ENCODE data around the gene ZNF80. TPM values are rescaled to one million over a fixed set of nuclear protein-coding genes. Genes with fewer than 3 reads are reported as not detected.

ZNF80 gene
- total and polyA plus RNA-seq, 2 of the 8 experiments (the other 6 are each of a cell fraction or from before 2014, with no cell fraction given): not detected

- TF ChIP-seq, protein P1, sequence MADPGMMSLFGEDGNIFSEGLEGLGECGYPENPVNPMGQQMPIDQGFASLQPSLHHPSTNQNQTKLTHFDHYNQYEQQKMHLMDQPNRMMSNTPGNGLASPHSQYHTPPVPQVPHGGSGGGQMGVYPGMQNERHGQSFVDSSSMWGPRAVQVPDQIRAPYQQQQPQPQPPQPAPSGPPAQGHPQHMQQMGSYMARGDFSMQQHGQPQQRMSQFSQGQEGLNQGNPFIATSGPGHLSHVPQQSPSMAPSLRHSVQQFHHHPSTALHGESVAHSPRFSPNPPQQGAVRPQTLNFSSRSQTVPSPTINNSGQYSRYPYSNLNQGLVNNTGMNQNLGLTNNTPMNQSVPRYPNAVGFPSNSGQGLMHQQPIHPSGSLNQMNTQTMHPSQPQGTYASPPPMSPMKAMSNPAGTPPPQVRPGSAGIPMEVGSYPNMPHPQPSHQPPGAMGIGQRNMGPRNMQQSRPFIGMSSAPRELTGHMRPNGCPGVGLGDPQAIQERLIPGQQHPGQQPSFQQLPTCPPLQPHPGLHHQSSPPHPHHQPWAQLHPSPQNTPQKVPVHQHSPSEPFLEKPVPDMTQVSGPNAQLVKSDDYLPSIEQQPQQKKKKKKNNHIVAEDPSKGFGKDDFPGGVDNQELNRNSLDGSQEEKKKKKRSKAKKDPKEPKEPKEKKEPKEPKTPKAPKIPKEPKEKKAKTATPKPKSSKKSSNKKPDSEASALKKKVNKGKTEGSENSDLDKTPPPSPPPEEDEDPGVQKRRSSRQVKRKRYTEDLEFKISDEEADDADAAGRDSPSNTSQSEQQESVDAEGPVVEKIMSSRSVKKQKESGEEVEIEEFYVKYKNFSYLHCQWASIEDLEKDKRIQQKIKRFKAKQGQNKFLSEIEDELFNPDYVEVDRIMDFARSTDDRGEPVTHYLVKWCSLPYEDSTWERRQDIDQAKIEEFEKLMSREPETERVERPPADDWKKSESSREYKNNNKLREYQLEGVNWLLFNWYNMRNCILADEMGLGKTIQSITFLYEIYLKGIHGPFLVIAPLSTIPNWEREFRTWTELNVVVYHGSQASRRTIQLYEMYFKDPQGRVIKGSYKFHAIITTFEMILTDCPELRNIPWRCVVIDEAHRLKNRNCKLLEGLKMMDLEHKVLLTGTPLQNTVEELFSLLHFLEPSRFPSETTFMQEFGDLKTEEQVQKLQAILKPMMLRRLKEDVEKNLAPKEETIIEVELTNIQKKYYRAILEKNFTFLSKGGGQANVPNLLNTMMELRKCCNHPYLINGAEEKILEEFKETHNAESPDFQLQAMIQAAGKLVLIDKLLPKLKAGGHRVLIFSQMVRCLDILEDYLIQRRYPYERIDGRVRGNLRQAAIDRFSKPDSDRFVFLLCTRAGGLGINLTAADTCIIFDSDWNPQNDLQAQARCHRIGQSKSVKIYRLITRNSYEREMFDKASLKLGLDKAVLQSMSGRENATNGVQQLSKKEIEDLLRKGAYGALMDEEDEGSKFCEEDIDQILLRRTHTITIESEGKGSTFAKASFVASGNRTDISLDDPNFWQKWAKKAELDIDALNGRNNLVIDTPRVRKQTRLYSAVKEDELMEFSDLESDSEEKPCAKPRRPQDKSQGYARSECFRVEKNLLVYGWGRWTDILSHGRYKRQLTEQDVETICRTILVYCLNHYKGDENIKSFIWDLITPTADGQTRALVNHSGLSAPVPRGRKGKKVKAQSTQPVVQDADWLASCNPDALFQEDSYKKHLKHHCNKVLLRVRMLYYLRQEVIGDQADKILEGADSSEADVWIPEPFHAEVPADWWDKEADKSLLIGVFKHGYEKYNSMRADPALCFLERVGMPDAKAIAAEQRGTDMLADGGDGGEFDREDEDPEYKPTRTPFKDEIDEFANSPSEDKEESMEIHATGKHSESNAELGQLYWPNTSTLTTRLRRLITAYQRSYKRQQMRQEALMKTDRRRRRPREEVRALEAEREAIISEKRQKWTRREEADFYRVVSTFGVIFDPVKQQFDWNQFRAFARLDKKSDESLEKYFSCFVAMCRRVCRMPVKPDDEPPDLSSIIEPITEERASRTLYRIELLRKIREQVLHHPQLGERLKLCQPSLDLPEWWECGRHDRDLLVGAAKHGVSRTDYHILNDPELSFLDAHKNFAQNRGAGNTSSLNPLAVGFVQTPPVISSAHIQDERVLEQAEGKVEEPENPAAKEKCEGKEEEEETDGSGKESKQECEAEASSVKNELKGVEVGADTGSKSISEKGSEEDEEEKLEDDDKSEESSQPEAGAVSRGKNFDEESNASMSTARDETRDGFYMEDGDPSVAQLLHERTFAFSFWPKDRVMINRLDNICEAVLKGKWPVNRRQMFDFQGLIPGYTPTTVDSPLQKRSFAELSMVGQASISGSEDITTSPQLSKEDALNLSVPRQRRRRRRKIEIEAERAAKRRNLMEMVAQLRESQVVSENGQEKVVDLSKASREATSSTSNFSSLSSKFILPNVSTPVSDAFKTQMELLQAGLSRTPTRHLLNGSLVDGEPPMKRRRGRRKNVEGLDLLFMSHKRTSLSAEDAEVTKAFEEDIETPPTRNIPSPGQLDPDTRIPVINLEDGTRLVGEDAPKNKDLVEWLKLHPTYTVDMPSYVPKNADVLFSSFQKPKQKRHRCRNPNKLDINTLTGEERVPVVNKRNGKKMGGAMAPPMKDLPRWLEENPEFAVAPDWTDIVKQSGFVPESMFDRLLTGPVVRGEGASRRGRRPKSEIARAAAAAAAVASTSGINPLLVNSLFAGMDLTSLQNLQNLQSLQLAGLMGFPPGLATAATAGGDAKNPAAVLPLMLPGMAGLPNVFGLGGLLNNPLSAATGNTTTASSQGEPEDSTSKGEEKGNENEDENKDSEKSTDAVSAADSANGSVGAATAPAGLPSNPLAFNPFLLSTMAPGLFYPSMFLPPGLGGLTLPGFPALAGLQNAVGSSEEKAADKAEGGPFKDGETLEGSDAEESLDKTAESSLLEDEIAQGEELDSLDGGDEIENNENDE (IDR thresholded peaks at IDR 0.05; ENCODE audit: insufficient replicate concordance, low read length): no peak
- TF ChIP-seq RAD21 (IDR thresholded peaks at IDR 0.05 in 1 of 2, conservative IDR thresholded peaks at IDR 0.05 in 1 of 2; ENCODE audit: low read depth in 2 of 2, low read length in 2 of 2) (no peak), RFX5 (IDR thresholded peaks at IDR 0.05; ENCODE audit: borderline replicate concordance, low read depth, low read length) (no peak), CEBPB (IDR thresholded peaks at IDR 0.05; ENCODE audit: low read depth, low read length) (no peak), BACH1 (IDR thresholded peaks at IDR 0.05; ENCODE audit: low read length) (no peak), SP1 (IDR thresholded peaks at IDR 0.05; ENCODE audit: low read depth, low read length) (no peak), SAP30 (IDR thresholded peaks at IDR 0.05; ENCODE audit: insufficient read depth, insufficient replicate concordance, low read length) (no peak), CHD2 (IDR thresholded peaks at IDR 0.05; ENCODE audit: low read length) (no peak)
- TF ChIP-seq, protein P2, sequence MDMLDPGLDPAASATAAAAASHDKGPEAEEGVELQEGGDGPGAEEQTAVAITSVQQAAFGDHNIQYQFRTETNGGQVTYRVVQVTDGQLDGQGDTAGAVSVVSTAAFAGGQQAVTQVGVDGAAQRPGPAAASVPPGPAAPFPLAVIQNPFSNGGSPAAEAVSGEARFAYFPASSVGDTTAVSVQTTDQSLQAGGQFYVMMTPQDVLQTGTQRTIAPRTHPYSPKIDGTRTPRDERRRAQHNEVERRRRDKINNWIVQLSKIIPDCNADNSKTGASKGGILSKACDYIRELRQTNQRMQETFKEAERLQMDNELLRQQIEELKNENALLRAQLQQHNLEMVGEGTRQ (IDR thresholded peaks at IDR 0.05; ENCODE audit: low read length): no peak
Measured at GRCh38 chr3:114221165-114221880, 16.1 kb downstream of the ZNF80 start (continued).
